Smooth muscle cell (in vitro differentiated cells): ENCODE measurements around the gene PRMT6. TPM values are rescaled to one million over a fixed set of nuclear protein-coding genes. Genes with fewer than 3 reads are reported as not detected.

Experiments
- DNase-seq: peaks from one replicate; lab custom pipeline; 2025; ENCODE audit not compliant: unreplicated experiment; lab: John Stamatoyannopoulos, UW
- H2AFZ ChIP-seq: fragments of 200-600 bp; sonication (generic); 2 replicates; pipeline ENCODE4 v1.6.0; 2016; ENCODE audit warnings: antibody characterized with exemption, low read depth, mild to moderate bottlenecking
- H3F3A ChIP-seq: fragments of 200-600 bp; sonication (generic); 2 replicates; pipeline ENCODE4 v1.6.0; 2017; ENCODE audit warnings: antibody characterized with exemption, low read depth
- H3K27ac ChIP-seq: fragments of 200-600 bp; sonication (generic); 2 replicates; pipeline ENCODE4 v1.5.1; 2016; ENCODE audit warnings: low read depth, mild to moderate bottlenecking
- H3K27me3 ChIP-seq: fragments of 200-600 bp; sonication (generic); 2 replicates; pipeline ENCODE4 v1.6.1; 2016; ENCODE audit warnings: low read depth, mild to moderate bottlenecking
- H3K36me3 ChIP-seq: fragments of 200-600 bp; sonication (generic); 2 replicates; pipeline ENCODE4 v1.5.1; 2016; ENCODE audit warnings: low read depth
- H3K4me1 ChIP-seq: fragments of 200-600 bp; sonication (generic); 2 replicates; pipeline ENCODE4 v1.5.1; 2016; ENCODE audit warnings: low read depth
- H3K4me2 ChIP-seq: fragments of 200-600 bp; sonication (generic); 2 replicates; pipeline ENCODE4 v1.6.0; 2016; ENCODE audit warnings: mild to moderate bottlenecking
- H3K4me3 ChIP-seq: fragments of 200-600 bp; sonication (generic); 2 replicates; pipeline ENCODE4 v1.5.1; 2016; ENCODE audit warnings: mild to moderate bottlenecking
- H3K79me2 ChIP-seq: fragments of 200-600 bp; sonication (generic); 2 replicates; pipeline ENCODE4 v1.6.0; 2016; ENCODE audit warnings: low read depth, mild to moderate bottlenecking
- H3K9ac ChIP-seq: fragments of 200-600 bp; sonication (generic); 2 replicates; pipeline ENCODE4 v1.6.0; 2016; ENCODE audit warnings: low read depth
- H3K9me3 ChIP-seq: fragments of 200-600 bp; sonication (generic); replicated peaks from 2 replicates; pipeline ENCODE4 v1.5.1; 2016; ENCODE audit warnings: low read depth
- H4K20me1 ChIP-seq: fragments of 200-600 bp; sonication (generic); 2 replicates; pipeline ENCODE4 v1.6.0; 2016; ENCODE audit warnings: low read depth
- WGBS: methylation state at CpG from one replicate; pipeline ENCODE4 v1.1.7; 2016; ENCODE audit warnings: low lambda C conversion rate; 5-methylcytosine and 5-hydroxymethylcytosine counted together
- polyA plus RNA-seq: library from polyadenylated mRNA; unstranded; fragments of >200 nt; fragmentation: Nextera tagmentation; extraction: Ambion mirVana; gene quantifications from 2 replicates; pipeline ENCODE4 v1.2.1, GENCODE V29; 2016
- total RNA-seq: library from RNA; depleted of rRNA; stranded (reverse); fragments of >200 nt; gene quantifications from 2 replicates; pipeline ENCODE4 v1.2.3, GENCODE V29; 2014
- TF ChIP-seq, protein P1 (sequence below): fragments of 200-600 bp; sonication (generic); IDR thresholded peaks from 2 replicates; pipeline ENCODE4 v1.5.1; 2017; ENCODE audit warnings: borderline replicate concordance, mild to moderate bottlenecking, antibody characterized with exemption; ENCODE audit not compliant: insufficient read depth, poor library complexity, severe bottlenecking

PRMT6 gene
- total RNA-seq (4.1 and 6.2 TPM in 2 replicates), polyA plus RNA-seq (7.3 TPM in 2 replicates)

DNA sequence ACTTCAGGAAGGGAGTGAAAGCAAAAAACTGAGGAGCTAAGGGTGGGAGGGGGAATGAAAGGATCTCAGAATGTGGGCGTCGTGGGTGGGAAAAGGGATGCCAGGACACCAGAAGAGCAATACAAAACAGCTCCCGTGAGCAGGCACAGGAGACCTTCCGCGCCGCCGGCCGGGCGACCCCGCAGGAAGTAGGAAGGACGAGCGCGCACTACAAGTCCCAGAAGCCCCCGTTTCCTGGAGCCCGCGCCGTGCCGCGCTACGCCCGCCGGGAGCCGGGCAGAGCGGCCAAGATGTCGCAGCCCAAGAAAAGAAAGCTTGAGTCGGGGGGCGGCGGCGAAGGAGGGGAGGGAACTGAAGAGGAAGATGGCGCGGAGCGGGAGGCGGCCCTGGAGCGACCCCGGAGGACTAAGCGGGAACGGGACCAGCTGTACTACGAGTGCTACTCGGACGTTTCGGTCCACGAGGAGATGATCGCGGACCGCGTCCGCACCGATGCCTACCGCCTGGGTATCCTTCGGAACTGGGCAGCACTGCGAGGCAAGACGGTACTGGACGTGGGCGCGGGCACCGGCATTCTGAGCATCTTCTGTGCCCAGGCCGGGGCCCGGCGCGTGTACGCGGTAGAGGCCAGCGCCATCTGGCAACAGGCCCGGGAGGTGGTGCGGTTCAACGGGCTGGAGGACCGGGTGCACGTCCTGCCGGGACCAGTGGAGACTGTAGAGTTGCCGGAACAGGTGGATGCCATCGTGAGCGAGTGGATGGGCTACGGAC, at the start of gene PRMT6:
TSS of gene PRMT6 (plus strand) at position 249 of the 771 bp plus-strand sequence. CDS start at position 291, 42 bp downstream.
- H3K9me3 ChIP-seq = no peaks in the 10 kb centered on the region
- no peaks in the 10 kb centered on the region for H3K27me3 ChIP-seq
- peak within 1 kb of the TSS; percentile 31 for H3K9ac ChIP-seq
- no peak within 1 kb of the TSS for H3K27ac ChIP-seq
- TF ChIP-seq, protein P1, sequence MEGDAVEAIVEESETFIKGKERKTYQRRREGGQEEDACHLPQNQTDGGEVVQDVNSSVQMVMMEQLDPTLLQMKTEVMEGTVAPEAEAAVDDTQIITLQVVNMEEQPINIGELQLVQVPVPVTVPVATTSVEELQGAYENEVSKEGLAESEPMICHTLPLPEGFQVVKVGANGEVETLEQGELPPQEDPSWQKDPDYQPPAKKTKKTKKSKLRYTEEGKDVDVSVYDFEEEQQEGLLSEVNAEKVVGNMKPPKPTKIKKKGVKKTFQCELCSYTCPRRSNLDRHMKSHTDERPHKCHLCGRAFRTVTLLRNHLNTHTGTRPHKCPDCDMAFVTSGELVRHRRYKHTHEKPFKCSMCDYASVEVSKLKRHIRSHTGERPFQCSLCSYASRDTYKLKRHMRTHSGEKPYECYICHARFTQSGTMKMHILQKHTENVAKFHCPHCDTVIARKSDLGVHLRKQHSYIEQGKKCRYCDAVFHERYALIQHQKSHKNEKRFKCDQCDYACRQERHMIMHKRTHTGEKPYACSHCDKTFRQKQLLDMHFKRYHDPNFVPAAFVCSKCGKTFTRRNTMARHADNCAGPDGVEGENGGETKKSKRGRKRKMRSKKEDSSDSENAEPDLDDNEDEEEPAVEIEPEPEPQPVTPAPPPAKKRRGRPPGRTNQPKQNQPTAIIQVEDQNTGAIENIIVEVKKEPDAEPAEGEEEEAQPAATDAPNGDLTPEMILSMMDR = no peak
- no peaks in the 10 kb centered on the region for H3F3A ChIP-seq
- H3K4me2 ChIP-seq = peak within 1 kb of the TSS; percentile 92
- H3K4me1 ChIP-seq = peaks cover 17% of the 10 kb centered on the region
- no peaks in the 10 kb centered on the region for H3K36me3 ChIP-seq
- H3K79me2 ChIP-seq = peaks cover 5% of the 10 kb centered on the region
- WGBS = under 1% methylated on average over 72 of the region's 73 CpGs
- no peaks in the 10 kb centered on the region for H4K20me1 ChIP-seq
- DNase-seq = peak; percentile 43
- H2AFZ ChIP-seq = peak within 1 kb of the TSS; percentile 95
- H3K4me3 ChIP-seq = peak within 1 kb of the TSS; percentile 91

DNA sequence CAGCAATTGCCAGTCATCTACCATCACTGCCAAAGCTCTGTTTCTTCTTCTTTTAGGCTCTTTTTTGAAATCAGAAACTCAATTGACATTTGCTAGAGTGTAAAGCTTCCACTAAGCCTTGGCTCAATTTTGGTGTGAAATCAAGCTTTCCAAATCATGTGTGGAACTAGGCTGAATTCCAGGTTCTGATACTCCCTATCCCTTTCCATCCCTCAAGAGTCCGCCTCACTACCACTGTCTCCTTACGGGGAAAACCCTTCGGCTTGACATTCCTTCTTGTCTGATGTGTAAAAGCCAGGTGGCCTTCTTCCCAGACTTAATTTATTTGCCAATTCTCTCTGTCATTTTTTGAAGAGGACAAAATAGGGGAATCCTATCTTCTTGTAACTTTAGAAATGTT, 47.2 kb upstream of the PRMT6 start:
- Histone ChIP-seq H4K20me1 (no peaks in the 10 kb centered on the region), H3K9ac (no peak overlapping the region), H3F3A (no peaks in the 10 kb centered on the region), H3K4me1 (no peaks in the 10 kb centered on the region), H2AFZ (no peak overlapping the region), H3K79me2 (no peaks in the 10 kb centered on the region), H3K27ac (no peak overlapping the region), H3K9me3 (no peaks in the 10 kb centered on the region), H3K4me3 (no peak overlapping the region), H3K27me3 (no peaks in the 10 kb centered on the region), H3K4me2 (no peak overlapping the region), H3K36me3 (no peaks in the 10 kb centered on the region)
- no peak for DNase-seq
- WGBS = 89% methylated on average over 3 of the region's 3 CpGs
- TF ChIP-seq, protein P1 = no peak

DNA sequence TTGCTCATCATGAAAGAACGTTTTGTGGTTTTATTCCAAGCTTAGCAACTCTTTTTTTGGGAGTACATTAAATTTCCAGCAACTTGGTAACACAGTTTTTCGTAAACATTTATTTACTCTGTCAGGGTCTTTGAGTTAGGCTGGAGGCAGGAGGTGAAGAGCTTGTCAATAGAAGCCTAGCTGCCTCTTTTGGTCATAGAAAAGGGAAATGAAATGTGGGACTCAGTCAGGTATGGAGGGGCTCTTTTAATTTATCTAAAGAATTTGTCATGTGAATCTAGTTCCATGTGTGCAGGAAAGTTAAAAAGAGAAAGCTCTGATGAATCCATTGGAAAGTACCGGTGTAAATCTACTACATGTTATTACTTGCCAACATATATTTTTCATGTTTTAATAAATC, 45.9 kb upstream of the PRMT6 start:
- H3K79me2 ChIP-seq = no peaks in the 10 kb centered on the region
- no peaks in the 10 kb centered on the region for H3K27me3 ChIP-seq
- no peaks in the 10 kb centered on the region for H3F3A ChIP-seq
- H3K4me1 ChIP-seq = no peaks in the 10 kb centered on the region
- no peak overlapping the region for H3K9ac ChIP-seq
- TF ChIP-seq, protein P1 = no peak
- H3K27ac ChIP-seq = no peak overlapping the region
- no peak overlapping the region for H3K4me2 ChIP-seq
- no peaks in the 10 kb centered on the region for H3K36me3 ChIP-seq
- H3K4me3 ChIP-seq = no peak overlapping the region
- no peaks in the 10 kb centered on the region for H3K9me3 ChIP-seq
- WGBS = 78% methylated on average over 3 of the region's 3 CpGs
- no peaks in the 10 kb centered on the region for H4K20me1 ChIP-seq
- no peak overlapping the region for H2AFZ ChIP-seq
- DNase-seq = no peak
